ENCODE measurements around the gene HNF4A.

The HNF4A gene

DNA sequence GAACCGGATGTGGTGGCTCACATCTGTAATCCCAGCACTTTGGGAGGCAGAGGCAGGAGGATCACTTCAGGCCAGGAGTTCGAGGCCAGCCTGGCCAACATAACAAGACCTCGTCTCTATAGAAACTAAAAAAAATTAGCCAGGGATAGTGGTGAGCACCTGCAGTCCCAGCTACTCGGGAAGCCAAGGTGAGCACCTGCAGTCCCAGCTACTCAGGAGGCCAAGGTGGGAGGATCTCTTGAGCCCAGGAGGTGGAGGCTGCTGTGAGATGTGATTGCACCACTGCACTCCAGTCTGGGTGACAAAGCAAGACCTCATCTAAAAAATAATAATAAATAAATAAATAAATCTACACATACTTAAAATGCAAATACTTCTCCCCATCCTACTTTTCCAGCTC is 65.0 kb downstream of the HNF4A start:
- H3K36me3 ChIP-seq (ENCODE audit: low read depth) = no peaks in the 10 kb centered on the region
- no peak overlapping the region for H3K4me3 ChIP-seq (ENCODE audit: severe bottlenecking)
- no peaks in the 10 kb centered on the region for H3K9me3 ChIP-seq (ENCODE audit: severe bottlenecking)
- no peak overlapping the region for H3K27ac ChIP-seq (ENCODE audit: poor library complexity, severe bottlenecking)
- TF ChIP-seq, protein P1, sequence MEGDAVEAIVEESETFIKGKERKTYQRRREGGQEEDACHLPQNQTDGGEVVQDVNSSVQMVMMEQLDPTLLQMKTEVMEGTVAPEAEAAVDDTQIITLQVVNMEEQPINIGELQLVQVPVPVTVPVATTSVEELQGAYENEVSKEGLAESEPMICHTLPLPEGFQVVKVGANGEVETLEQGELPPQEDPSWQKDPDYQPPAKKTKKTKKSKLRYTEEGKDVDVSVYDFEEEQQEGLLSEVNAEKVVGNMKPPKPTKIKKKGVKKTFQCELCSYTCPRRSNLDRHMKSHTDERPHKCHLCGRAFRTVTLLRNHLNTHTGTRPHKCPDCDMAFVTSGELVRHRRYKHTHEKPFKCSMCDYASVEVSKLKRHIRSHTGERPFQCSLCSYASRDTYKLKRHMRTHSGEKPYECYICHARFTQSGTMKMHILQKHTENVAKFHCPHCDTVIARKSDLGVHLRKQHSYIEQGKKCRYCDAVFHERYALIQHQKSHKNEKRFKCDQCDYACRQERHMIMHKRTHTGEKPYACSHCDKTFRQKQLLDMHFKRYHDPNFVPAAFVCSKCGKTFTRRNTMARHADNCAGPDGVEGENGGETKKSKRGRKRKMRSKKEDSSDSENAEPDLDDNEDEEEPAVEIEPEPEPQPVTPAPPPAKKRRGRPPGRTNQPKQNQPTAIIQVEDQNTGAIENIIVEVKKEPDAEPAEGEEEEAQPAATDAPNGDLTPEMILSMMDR (IDR thresholded peaks at IDR 0.05; ENCODE audit: poor library complexity, severe bottlenecking) = no peak
- DNase-seq (ENCODE audit: low spot score) (no peak), ATAC-seq (ENCODE audit: low read depth) (no peak)
- H3K4me1 ChIP-seq (ENCODE audit: insufficient read depth, poor library complexity, severe bottlenecking) = peaks cover 6% of the 10 kb centered on the region
- H3K27me3 ChIP-seq (ENCODE audit: insufficient read depth, poor library complexity, severe bottlenecking) = no peaks in the 10 kb centered on the region

DNA sequence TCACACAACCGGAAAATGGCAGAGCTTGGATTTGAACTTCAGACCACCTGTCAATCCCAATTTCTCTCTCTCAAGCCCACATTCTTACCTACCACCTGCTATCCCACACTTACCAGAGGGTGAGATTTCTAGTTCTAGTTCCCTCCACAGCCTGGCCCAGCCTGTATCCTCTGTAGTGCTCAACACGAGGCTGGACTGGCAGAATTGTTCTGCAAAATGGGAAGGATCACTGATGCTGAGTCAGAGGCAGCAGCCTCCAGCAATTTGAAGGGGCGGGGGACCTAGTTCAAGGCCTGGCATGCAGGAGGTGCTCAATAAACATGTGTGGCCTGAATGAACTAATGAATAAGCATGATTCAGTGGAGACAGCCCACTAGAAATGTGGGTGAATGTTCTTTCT is 66.6 kb downstream of the HNF4A start:
- Histone ChIP-seq H3K27ac (ENCODE audit: poor library complexity, severe bottlenecking) (no peak overlapping the region), H3K9me3 (ENCODE audit: severe bottlenecking) (no peaks in the 10 kb centered on the region), H3K4me3 (ENCODE audit: severe bottlenecking) (no peak overlapping the region), H3K36me3 (ENCODE audit: low read depth) (no peaks in the 10 kb centered on the region), H3K4me1 (ENCODE audit: insufficient read depth, poor library complexity, severe bottlenecking) (peaks cover 6% of the 10 kb centered on the region), H3K27me3 (ENCODE audit: insufficient read depth, poor library complexity, severe bottlenecking) (no peaks in the 10 kb centered on the region)
- no peak for DNase-seq (ENCODE audit: low spot score)
- ATAC-seq (ENCODE audit: low read depth) = peak; percentile 87
- TF ChIP-seq, protein P1 (IDR thresholded peaks at IDR 0.05; ENCODE audit: poor library complexity, severe bottlenecking) = no peak

GRCh38 chr20:44423480-44423879 is 68.0 kb downstream of the HNF4A start:
- H3K4me3 ChIP-seq (ENCODE audit: severe bottlenecking) = no peak overlapping the region
- H3K36me3 ChIP-seq (ENCODE audit: low read depth) = no peaks in the 10 kb centered on the region
- peaks cover 6% of the 10 kb centered on the region for H3K4me1 ChIP-seq (ENCODE audit: insufficient read depth, poor library complexity, severe bottlenecking)
- TF ChIP-seq, protein P1 (IDR thresholded peaks at IDR 0.05; ENCODE audit: poor library complexity, severe bottlenecking) = no peak
- DNase-seq (ENCODE audit: low spot score) (no peak), ATAC-seq (ENCODE audit: low read depth) (peak; percentile 33; the same call in 2 of the 3 replicates)
- no peaks in the 10 kb centered on the region for H3K27me3 ChIP-seq (ENCODE audit: insufficient read depth, poor library complexity, severe bottlenecking)
- H3K9me3 ChIP-seq (ENCODE audit: severe bottlenecking) = no peaks in the 10 kb centered on the region
- H3K27ac ChIP-seq (ENCODE audit: poor library complexity, severe bottlenecking) = no peak overlapping the region

DNA sequence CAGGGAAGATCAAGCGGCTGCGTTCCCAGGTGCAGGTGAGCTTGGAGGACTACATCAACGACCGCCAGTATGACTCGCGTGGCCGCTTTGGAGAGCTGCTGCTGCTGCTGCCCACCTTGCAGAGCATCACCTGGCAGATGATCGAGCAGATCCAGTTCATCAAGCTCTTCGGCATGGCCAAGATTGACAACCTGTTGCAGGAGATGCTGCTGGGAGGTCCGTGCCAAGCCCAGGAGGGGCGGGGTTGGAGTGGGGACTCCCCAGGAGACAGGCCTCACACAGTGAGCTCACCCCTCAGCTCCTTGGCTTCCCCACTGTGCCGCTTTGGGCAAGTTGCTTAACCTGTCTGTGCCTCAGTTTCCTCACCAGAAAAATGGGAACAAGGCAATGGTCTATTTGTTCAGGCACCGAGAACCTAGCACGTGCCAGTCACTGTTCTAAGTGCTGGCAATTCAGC is 68.6 kb downstream of the HNF4A start:
- no peaks in the 10 kb centered on the region for H3K9me3 ChIP-seq (ENCODE audit: severe bottlenecking)
- no peaks in the 10 kb centered on the region for H3K27me3 ChIP-seq (ENCODE audit: insufficient read depth, poor library complexity, severe bottlenecking)
- no peaks in the 10 kb centered on the region for H3K36me3 ChIP-seq (ENCODE audit: low read depth)
- no peak overlapping the region for H3K27ac ChIP-seq (ENCODE audit: poor library complexity, severe bottlenecking)
- H3K4me1 ChIP-seq (ENCODE audit: insufficient read depth, poor library complexity, severe bottlenecking) = peaks cover 6% of the 10 kb centered on the region
- H3K4me3 ChIP-seq (ENCODE audit: severe bottlenecking) = no peak overlapping the region
- peak; percentile 80 for DNase-seq (ENCODE audit: low spot score)
- TF ChIP-seq, protein P1 (IDR thresholded peaks at IDR 0.05; ENCODE audit: poor library complexity, severe bottlenecking) = no peak
- no peak for ATAC-seq (ENCODE audit: low read depth)

- ATAC-seq (ENCODE audit: low read depth) = no peak
- DNase-seq (ENCODE audit: low spot score) = no peak
- Histone ChIP-seq H3K36me3 (ENCODE audit: low read depth) (no peaks in the 10 kb centered on the region), H3K4me3 (ENCODE audit: severe bottlenecking) (no peak overlapping the region), H3K4me1 (ENCODE audit: insufficient read depth, poor library complexity, severe bottlenecking) (peaks cover 6% of the 10 kb centered on the region), H3K9me3 (ENCODE audit: severe bottlenecking) (no peaks in the 10 kb centered on the region), H3K27ac (ENCODE audit: poor library complexity, severe bottlenecking) (no peak overlapping the region), H3K27me3 (ENCODE audit: insufficient read depth, poor library complexity, severe bottlenecking) (no peaks in the 10 kb centered on the region)
- TF ChIP-seq, protein P1 (IDR thresholded peaks at IDR 0.05; ENCODE audit: poor library complexity, severe bottlenecking) = no peak
These were observed 70.4 kb downstream of the HNF4A start for GRCh38 chr20:44425923-44426322.
